SK-N-MC (cell line): ENCODE results near the gene MYH14.

Experiments used
- EZH2 ChIP-seq: fragments of 200-600 bp; sonication (generic); IDR thresholded peaks from one replicate; pipeline ENCODE4 v1.6.1; 2017; ENCODE audit warnings: antibody characterized with exemption
- POLR2AphosphoS5 ChIP-seq: IDR thresholded peaks from 2 replicates; pipeline ENCODE4 v1.6.1; 2012; ENCODE audit warnings: mild to moderate bottlenecking, low read depth, low read length, borderline replicate concordance

DNA sequence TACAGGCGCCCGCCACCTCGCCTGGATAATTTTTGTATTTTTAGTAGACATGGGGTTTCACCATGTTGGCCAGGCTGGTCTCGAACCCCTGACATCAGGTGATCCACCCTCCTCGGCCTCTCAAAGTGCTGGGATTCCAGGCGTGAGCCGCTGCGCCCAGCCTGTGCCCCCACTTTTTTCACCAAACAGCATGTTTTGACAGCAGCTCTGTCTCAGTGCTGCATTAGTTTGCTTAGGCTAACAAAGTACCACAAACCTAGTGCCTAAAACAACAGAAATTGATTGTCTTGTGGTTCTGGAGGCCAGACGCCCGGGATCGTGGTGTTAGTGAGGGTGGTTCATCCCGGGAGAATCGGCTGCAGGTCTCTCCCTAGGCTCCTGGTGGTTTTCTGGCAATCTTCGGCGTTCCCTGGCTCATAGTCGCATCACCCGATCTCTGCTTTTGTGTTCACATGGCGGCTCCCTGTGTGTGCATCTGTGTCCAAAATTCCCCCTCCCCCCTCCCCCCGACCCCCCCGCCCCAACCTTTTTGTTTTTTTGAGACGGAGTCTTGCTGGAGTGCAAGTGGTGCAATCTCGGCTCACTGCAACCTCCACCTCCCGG is 30.0 kb downstream of the MYH14 start:
- no peak for TF ChIP-seq EZH2
- no peak for TF ChIP-seq POLR2AphosphoS5
